ENCODE results near the gene YIF1B. TPM values are rescaled to one million over a fixed set of nuclear protein-coding genes. Genes with fewer than 3 reads are reported as not detected.

YIF1B gene
- total and polyA plus RNA-seq, 2 donors (not counting 1 experiment from before 2014, with no cell fraction given) = 31.6 to 58.3 TPM

DNA sequence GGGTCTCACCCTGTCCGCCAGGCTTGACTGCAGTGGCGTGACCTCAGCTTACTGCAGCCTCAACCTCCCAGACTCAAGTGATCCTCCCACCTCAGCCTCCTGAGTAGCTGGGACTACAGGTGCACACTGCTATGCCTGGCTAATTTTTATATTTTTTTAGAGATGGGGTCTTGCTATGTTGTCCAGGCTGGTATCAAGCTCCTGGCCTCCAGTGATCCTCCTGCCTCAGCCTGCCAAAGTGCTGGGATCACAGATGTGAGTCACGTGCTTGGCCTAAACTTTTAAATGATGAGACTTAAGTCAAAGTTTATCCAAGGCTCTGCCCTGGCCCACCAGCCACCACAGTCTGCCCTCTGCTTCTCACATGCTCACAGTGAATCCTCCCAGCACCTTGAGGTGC, 9.5 kb downstream of the YIF1B start:
- DNase-seq = no peak
- Histone ChIP-seq H3K4me1 (ENCODE audit: control insufficient read depth in 2 of 2, insufficient read depth in 2 of 2, low read length in 2 of 2) (no peaks in the 10 kb centered on the region), H3K27me3 (replicated peaks in 1 of 4; ENCODE audit: control extremely low read depth in 1 of 4, control insufficient read depth in 3 of 4, insufficient read depth in 4 of 4, low read length in 3 of 4) (no peaks in the 10 kb centered on the region), H4K20me1 (ENCODE audit: control insufficient read depth, insufficient read depth, low read length, poor library complexity, severe bottlenecking) (no peaks in the 10 kb centered on the region), H3K36me3 (replicated peaks in 1 of 2; ENCODE audit: control extremely low read depth in 1 of 2, control insufficient read depth in 1 of 2, extremely low read depth in 1 of 2, insufficient read depth in 2 of 2, low read length in 1 of 2) (peaks cover 0 to 17% of the 10 kb centered on the region in 2 experiments), H3K27ac (ENCODE audit: low read length in 2 of 2) (no peak overlapping the region), H3K4me2 (replicated peaks; ENCODE audit: low read depth, low read length, poor library complexity, severe bottlenecking) (no peak overlapping the region), H3K9ac (ENCODE audit: low read length) (no peak overlapping the region), H3K79me2 (ENCODE audit: control insufficient read depth, insufficient read depth, low read length) (no peaks in the 10 kb centered on the region), H3K9me3 (ENCODE audit: control extremely low read depth in 1 of 3, control insufficient read depth in 2 of 3, insufficient read depth in 1 of 3, low read length in 2 of 3) (peaks cover 0 to 13% (median 0%) of the 10 kb centered on the region in 3 donors), H3K4me3 (ENCODE audit: control extremely low read depth in 1 of 5, extremely low read depth in 1 of 5, insufficient read depth in 1 of 5, low read depth in 2 of 5, low read length in 4 of 5) (no peak overlapping the region), H2AFZ (ENCODE audit: insufficient read depth, low read depth, low read length, poor library complexity, severe bottlenecking) (no peak overlapping the region)
- no peak for ATAC-seq (ENCODE audit: low read depth)
- Mint-ChIP-seq H3K27ac (no peak overlapping the region), H3K4me3 (no peak overlapping the region), H3K9me3 (ENCODE audit: insufficient read depth) (peaks cover 3% of the 10 kb centered on the region), H3K27me3 (no peaks in the 10 kb centered on the region), H3K4me1 (no peaks in the 10 kb centered on the region)
- TF ChIP-seq EZH2 (IDR thresholded peaks at IDR 0.05; ENCODE audit: borderline replicate concordance, insufficient read depth, low read depth, low read length, poor library complexity, severe bottlenecking) = no peak
- TF ChIP-seq, protein P1, sequence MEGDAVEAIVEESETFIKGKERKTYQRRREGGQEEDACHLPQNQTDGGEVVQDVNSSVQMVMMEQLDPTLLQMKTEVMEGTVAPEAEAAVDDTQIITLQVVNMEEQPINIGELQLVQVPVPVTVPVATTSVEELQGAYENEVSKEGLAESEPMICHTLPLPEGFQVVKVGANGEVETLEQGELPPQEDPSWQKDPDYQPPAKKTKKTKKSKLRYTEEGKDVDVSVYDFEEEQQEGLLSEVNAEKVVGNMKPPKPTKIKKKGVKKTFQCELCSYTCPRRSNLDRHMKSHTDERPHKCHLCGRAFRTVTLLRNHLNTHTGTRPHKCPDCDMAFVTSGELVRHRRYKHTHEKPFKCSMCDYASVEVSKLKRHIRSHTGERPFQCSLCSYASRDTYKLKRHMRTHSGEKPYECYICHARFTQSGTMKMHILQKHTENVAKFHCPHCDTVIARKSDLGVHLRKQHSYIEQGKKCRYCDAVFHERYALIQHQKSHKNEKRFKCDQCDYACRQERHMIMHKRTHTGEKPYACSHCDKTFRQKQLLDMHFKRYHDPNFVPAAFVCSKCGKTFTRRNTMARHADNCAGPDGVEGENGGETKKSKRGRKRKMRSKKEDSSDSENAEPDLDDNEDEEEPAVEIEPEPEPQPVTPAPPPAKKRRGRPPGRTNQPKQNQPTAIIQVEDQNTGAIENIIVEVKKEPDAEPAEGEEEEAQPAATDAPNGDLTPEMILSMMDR (IDR thresholded peaks at IDR 0.05) = no peak
- 89% methylated on average over 1 of the region's 3 CpGs for WGBS (ENCODE audit: insufficient coverage)
- POLR2A ChIA-PET = no interaction called here
- intact Hi-C loops (cut with micrococcal nuclease) = no loop called here
- CTCF ChIA-PET = no interaction called here

DNA sequence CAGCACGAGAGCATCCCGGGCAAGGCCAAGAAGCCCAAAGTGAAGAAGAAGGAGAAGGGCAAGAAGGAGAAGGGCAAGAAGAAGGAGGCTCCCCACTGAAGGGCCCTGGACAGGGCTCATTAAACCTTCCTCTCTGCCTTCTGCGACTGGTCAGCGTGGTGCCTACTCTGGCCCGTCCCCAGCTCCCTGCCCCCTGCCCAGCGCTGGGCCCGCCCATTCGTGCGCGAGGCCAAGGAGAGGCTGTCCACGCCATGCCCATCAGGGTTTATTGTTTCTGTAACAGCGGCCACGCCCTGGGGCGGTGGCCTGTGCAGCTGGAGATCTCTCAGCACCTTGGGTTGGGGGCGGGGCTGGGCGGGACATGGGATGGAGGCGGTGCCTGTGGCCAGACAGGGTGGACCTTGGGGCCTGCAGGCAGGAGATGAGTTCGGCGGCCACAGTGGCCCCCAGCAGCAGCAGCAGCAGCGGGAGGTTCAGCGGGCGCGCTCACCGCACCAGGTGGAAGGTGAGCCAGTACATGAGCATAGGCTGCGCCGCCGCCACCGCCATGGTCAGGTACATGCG, 10.8 kb downstream of the YIF1B start:
- Histone ChIP-seq H3K27ac (ENCODE audit: low read length in 2 of 2) (no peak overlapping the region), H3K4me1 (ENCODE audit: control insufficient read depth in 2 of 2, insufficient read depth in 2 of 2, low read length in 2 of 2) (no peaks in the 10 kb centered on the region), H3K36me3 (replicated peaks in 1 of 2; ENCODE audit: control extremely low read depth in 1 of 2, control insufficient read depth in 1 of 2, extremely low read depth in 1 of 2, insufficient read depth in 2 of 2, low read length in 1 of 2) (peaks cover 0 to 17% of the 10 kb centered on the region in 2 experiments), H3K79me2 (ENCODE audit: control insufficient read depth, insufficient read depth, low read length) (no peaks in the 10 kb centered on the region), H2AFZ (ENCODE audit: insufficient read depth, low read depth, low read length, poor library complexity, severe bottlenecking) (no peak overlapping the region), H4K20me1 (ENCODE audit: control insufficient read depth, insufficient read depth, low read length, poor library complexity, severe bottlenecking) (no peaks in the 10 kb centered on the region), H3K4me3 (ENCODE audit: control extremely low read depth in 1 of 5, extremely low read depth in 1 of 5, insufficient read depth in 1 of 5, low read depth in 2 of 5, low read length in 4 of 5) (no peak overlapping the region), H3K9me3 (ENCODE audit: control extremely low read depth in 1 of 3, control insufficient read depth in 2 of 3, insufficient read depth in 1 of 3, low read length in 2 of 3) (peaks cover 0 to 13% (median 0%) of the 10 kb centered on the region in 3 donors), H3K27me3 (replicated peaks in 1 of 4; ENCODE audit: control extremely low read depth in 1 of 4, control insufficient read depth in 3 of 4, insufficient read depth in 4 of 4, low read length in 3 of 4) (no peaks in the 10 kb centered on the region), H3K4me2 (replicated peaks; ENCODE audit: low read depth, low read length, poor library complexity, severe bottlenecking) (no peak overlapping the region), H3K9ac (ENCODE audit: low read length) (no peak overlapping the region)
- no peak overlapping the region for H3K4me3 Mint-ChIP-seq
- no peak for DNase-seq
- peaks cover 3% of the 10 kb centered on the region for H3K9me3 Mint-ChIP-seq (ENCODE audit: insufficient read depth)
- no peak for ATAC-seq (ENCODE audit: low read depth)
- intact Hi-C loops (cut with micrococcal nuclease) = no loop called here
- H3K27ac Mint-ChIP-seq = no peak overlapping the region
- POLR2A ChIA-PET = no interaction called here
- WGBS (ENCODE audit: insufficient coverage) = 96% methylated on average over 29 of the region's 29 CpGs
- no peaks in the 10 kb centered on the region for H3K4me1 Mint-ChIP-seq
- no peak for TF ChIP-seq EZH2 (IDR thresholded peaks at IDR 0.05; ENCODE audit: borderline replicate concordance, insufficient read depth, low read depth, low read length, poor library complexity, severe bottlenecking)
- TF ChIP-seq, protein P1 (IDR thresholded peaks at IDR 0.05) = no peak
- H3K27me3 Mint-ChIP-seq = no peaks in the 10 kb centered on the region
- CTCF ChIA-PET = no interaction called here

All from B cell (primary cell).